NB4 (cell line): ENCODE results near the gene STIM1.

Experiments
- DNase-seq: peaks from one replicate; pipeline ENCODE4 v3.0.0; 2010; ENCODE audit warnings: low read depth
- H3K4me3 ChIP-seq: one replicate; pipeline ENCODE4 v1.5.1; 2011; ENCODE audit warnings: mild to moderate bottlenecking, low read depth, low read length, moderate library complexity
- MAX ChIP-seq: IDR thresholded peaks from 2 replicates; pipeline ENCODE4 v1.6.1; 2011; ENCODE audit warnings: low read depth, low read length
- MYC ChIP-seq: IDR thresholded peaks from 2 replicates; pipeline ENCODE4 v1.6.1; 2011; ENCODE audit warnings: low read depth, low read length
- POLR2A ChIP-seq: IDR thresholded peaks from 2 replicates; pipeline ENCODE4 v1.6.1; 2011; ENCODE audit warnings: mild to moderate bottlenecking; ENCODE audit not compliant: insufficient read length; ENCODE audit errors: extremely low read depth
- TF ChIP-seq, protein P1 (sequence below): IDR thresholded peaks from one replicate; pipeline ENCODE4 v1.5.1; 2012; ENCODE audit warnings: low read depth, low read length

Gene STIM1

DNA sequence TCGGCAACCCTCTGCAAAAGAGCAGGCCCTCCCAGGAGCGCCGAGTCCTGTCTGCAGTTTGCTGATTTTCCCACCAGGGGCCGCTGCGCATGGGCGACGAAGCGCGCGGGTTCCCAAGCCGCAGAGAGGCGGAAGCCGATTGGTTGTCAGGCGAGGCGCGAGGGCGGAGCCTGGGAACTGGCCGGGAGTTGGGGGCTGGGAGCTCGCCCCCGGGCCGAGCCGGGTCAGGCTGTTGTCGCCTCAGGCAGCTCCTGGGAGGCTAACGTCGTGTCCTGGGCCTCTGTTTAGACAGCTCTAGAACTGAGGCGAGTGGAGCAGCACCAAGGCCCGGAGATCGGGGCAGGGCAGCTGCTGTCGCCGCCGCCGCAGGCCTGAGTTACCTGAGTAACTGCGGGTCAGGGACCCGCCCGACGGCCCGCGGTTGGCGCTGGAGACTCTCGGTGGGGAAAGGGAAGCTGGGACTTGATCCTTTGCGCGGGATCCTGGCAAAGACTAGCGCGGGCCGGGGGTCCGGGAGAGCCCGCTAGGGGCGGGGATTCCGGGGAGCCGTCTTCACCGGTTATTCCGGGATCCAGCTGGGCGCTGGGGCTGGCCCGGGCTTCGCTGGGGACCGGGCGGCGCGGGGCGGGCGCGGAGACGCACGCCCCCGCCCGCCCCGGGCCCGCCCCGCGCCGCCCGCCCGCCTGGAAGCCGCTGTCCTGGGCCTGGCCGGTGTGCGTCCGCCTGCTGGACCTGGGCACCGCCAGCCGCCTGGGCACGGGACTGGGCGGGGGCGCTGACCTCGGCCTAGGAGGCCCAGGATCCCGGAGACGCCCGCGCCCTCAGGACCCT, at the start of gene STIM1:
TSS of gene STIM1 (plus strand) at position 688 of the 831 bp plus-strand sequence. CDS start 607 bp downstream, outside the sequence.
- H3K4me3 ChIP-seq = peak within 1 kb of the TSS; percentile 73
- DNase-seq = peak; percentile 95

DNA sequence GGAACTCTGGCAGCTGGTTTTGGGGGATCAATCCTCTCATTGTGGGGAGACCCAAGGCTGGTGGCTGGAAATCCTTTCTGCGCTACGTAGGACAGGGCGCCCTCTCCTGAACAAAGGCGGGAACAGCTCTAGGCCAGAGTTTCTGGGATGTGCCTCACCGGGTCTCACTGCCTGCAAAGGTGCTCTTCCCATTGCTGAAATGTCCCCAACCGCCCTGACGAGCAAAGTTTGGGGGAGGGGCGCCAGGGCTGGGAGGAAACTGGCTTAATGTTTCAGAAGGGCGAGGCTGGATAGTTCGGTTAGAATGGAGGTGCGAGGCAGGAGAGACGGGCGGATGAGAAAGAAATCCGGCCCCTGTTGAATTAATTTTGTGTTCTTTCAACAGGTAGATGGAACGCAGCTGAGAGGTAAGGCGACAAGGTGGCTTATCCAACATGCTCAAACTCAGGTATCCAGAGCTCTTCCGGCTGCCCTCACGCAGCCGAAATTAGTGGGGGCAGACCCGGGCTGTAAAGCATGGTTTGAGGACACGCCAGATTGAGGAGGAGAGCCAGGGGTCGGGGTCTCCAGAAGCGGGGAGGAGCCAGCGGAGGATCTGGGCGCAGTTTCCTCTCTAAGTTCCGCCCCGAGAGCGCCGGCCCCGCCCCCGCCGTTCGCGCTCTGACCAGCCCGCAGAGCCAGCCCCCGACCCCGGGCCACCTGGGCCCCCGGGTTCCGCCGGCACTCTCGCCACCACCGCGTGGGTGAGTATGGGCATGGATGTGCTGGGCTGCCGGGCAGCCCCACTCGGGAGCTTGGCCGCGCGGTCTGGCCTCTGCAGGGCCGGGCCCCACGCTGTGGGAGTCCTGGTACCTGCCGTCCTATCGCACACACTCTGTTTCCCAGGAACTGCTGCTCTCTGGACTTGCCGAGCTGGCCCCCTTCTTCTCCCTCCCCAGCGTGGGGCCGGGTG, 47.3 kb upstream of the STIM1 start, which contains the start of gene PGAP2:
TSS of gene PGAP2 (plus strand) at position 652 of the 952 bp plus-strand sequence. CDS start 2,700 bp downstream, outside the sequence.
- TF ChIP-seq MYC (0 out of 2 replicates have a peak, but pooled peaks have one; percentile 25), MAX (0 out of 2 replicates have a peak, but pooled peaks have one; percentile 15), POLR2A (peak; percentile 45)
- TF ChIP-seq, protein P1, sequence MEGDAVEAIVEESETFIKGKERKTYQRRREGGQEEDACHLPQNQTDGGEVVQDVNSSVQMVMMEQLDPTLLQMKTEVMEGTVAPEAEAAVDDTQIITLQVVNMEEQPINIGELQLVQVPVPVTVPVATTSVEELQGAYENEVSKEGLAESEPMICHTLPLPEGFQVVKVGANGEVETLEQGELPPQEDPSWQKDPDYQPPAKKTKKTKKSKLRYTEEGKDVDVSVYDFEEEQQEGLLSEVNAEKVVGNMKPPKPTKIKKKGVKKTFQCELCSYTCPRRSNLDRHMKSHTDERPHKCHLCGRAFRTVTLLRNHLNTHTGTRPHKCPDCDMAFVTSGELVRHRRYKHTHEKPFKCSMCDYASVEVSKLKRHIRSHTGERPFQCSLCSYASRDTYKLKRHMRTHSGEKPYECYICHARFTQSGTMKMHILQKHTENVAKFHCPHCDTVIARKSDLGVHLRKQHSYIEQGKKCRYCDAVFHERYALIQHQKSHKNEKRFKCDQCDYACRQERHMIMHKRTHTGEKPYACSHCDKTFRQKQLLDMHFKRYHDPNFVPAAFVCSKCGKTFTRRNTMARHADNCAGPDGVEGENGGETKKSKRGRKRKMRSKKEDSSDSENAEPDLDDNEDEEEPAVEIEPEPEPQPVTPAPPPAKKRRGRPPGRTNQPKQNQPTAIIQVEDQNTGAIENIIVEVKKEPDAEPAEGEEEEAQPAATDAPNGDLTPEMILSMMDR = peak; percentile 68
- H3K4me3 ChIP-seq = peak within 1 kb of the TSS; percentile 81

More for the DNA sequence above, at the start of gene STIM1:
- TF ChIP-seq MAX (peak; percentile 69), POLR2A (peak; percentile 51), MYC (0 out of 2 replicates have a peak, but pooled peaks have one; percentile 52)
- TF ChIP-seq, protein P1 = peak; percentile 70

DNA sequence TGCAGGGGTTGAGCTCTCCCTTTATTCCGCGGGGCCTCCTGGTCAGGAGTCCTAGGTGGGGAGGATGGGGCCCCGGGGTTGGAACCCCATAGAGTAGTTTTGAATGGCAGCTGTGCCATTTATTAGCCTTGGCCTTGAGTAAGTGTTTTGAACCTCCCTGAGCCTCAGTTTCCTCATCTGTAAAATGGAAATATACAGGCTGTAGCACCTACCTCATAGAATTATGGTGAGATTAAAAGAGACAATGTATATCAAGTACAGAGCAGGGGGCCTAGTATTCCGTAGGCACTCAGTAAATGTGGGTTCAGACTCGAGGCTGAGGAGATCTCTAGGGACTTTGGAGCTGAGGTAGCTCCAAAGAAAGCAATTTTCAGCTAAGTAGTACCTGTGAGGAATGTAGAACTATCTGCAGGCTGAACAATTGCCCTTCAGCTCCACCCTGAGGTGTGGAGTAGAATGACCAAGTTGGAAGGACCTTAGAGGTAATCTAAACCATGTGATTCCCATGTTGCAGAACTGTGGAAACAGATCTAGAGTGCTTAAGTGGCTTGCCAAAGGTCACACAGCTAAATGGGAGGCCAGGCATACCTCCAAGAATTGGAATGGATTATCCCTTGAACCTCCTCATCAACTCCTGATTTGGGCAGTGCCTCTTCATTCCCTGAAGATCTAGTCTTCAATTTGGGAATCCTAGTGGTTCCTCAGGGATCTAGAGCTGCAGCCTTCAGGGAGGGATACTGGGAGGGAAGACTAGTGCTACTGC, 46.4 kb upstream of the STIM1 start:
- TF ChIP-seq POLR2A (no peak), MYC (peak; percentile 56; the same call in 1 of the 2 replicates), MAX (peak; percentile 79)
- TF ChIP-seq, protein P1 = peak; percentile 55
- peak; percentile 80 for DNase-seq
- H3K4me3 ChIP-seq = peak overlapping the region; percentile 81

More for the DNA sequence above, 47.3 kb upstream of the STIM1 start, which contains the start of gene PGAP2:
- DNase-seq = peak; percentile 78

DNA sequence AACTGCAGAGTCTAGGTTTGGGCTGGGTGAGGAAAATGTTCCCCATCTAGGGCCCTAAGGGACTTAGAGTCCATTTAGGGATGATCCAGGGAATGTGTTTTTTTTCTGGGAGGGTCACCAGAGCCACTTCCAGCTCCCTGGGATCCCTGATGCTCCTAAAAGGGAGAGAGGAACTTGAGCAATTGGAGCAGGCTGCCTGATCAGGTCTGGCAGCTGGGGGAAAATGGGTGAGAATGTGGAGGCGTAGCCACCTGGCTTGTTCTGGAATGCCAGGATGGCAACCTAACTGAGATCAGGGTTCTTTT, 45.9 kb upstream of the STIM1 start:
- no peak overlapping the region for H3K4me3 ChIP-seq
- TF ChIP-seq, protein P1 = no peak
- no peak for TF ChIP-seq POLR2A
- DNase-seq = no peak

- H3K4me3 ChIP-seq = no peak overlapping the region
- DNase-seq = no peak
- TF ChIP-seq POLR2A (no peak), MAX (no peak), MYC (no peak)
- TF ChIP-seq, protein P1 = no peak
Measured at GRCh38 chr11:3810446-3810845, 45.0 kb upstream of the STIM1 start.
